Tibial artery (tissue), 4 donors: ENCODE measurements around the gene RGS13.

Experiments used
- DNase-seq, 2 donors: peaks; one replicate each; pipeline ENCODE4 v3.0.0-alpha.2; 2019
- H3K27ac ChIP-seq, 2 donors: fragments of 200-600 bp; sonication (generic) in 1 of 2; 1 replicate in 1 of 2; 2 replicates in 1 of 2; pipeline ENCODE4 v1.5.1; 2018 to 2019; ENCODE audit warnings: mild to moderate bottlenecking in 1 of 2
- H3K27me3 ChIP-seq, 2 donors: fragments of 200-600 bp; sonication (generic) in 1 of 2; one replicate each; pipeline versions ENCODE4 v1.5.1 to v1.6.0; 2016 to 2019
- H3K36me3 ChIP-seq, 3 donors: fragments of 200-600 bp; sonication (generic) in 2 of 3; one replicate each; pipeline ENCODE4 v1.5.1; 2016 to 2019; ENCODE audit warnings: mild to moderate bottlenecking in 2 of 3
- H3K4me1 ChIP-seq, 4 donors: fragments of 200-600 bp; sonication (generic) in 2 of 4; 1 replicate in 3 of 4; 2 replicates in 1 of 4; pipeline ENCODE4 v1.5.1; 2016 to 2019
- H3K4me3 ChIP-seq, 2 donors: fragments of 200-600 bp; sonication (generic) in 1 of 2; 1 replicate in 1 of 2; 2 replicates in 1 of 2; pipeline ENCODE4 v1.5.1; 2018 to 2019; ENCODE audit warnings: mild to moderate bottlenecking in 2 of 2
- H3K9me3 ChIP-seq, 3 donors: fragments of 200-600 bp; sonication (generic) in 1 of 3; one replicate each; pipeline ENCODE4 v1.5.1; 2016 to 2019
- intact Hi-C: fragments of 100-400 bp; cut with DNase I; formaldehyde crosslinking; loops from one replicate; pipeline ENCODE4 v1.15.0; 2023; ENCODE audit warnings: low total_unique reads
- TF ChIP-seq, protein P1 (sequence below), 2 experiments: fragments of 200-600 bp in 1 of 2; fragments of 450-650 bp in 1 of 2; IDR thresholded peaks; one replicate each; pipeline ENCODE4 v1.5.1; 2017 to 2019; ENCODE audit warnings: antibody characterized with exemption in 2 of 2, mild to moderate bottlenecking in 1 of 2, moderate library complexity in 1 of 2

The RGS13 gene

DNA sequence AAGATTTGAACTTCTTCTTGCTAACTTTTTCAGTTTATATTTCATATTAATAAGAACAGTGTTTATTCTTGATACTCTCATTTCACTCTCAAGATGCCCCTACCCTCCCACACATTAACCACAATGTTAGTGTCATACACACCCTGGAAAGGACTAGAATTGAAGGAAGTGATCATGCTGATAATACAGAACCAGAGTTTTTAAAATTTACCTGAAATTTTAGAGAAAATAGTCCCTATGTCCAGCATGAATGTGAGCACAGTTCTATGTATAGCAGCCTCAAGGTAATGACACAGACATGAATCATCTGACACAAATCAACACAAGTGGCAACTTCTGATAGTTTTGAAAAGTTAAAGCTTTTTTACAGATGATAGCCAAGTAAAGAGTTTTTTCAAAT lies 34.4 kb upstream of the RGS13 start:
- H3K27me3 ChIP-seq: no peaks in the 10 kb centered on the region
- H3K27ac ChIP-seq: no peak overlapping the region
- DNase-seq: no peak
- H3K4me3 ChIP-seq: no peak overlapping the region
- intact Hi-C loops: loop anchor here (5.0 kb wide), 1 partner anchor 276 kb away; no protein-coding TSS in a partner anchor
- no peaks in the 10 kb centered on the region for H3K9me3 ChIP-seq
- no peaks in the 10 kb centered on the region for H3K36me3 ChIP-seq
- TF ChIP-seq, protein P1, sequence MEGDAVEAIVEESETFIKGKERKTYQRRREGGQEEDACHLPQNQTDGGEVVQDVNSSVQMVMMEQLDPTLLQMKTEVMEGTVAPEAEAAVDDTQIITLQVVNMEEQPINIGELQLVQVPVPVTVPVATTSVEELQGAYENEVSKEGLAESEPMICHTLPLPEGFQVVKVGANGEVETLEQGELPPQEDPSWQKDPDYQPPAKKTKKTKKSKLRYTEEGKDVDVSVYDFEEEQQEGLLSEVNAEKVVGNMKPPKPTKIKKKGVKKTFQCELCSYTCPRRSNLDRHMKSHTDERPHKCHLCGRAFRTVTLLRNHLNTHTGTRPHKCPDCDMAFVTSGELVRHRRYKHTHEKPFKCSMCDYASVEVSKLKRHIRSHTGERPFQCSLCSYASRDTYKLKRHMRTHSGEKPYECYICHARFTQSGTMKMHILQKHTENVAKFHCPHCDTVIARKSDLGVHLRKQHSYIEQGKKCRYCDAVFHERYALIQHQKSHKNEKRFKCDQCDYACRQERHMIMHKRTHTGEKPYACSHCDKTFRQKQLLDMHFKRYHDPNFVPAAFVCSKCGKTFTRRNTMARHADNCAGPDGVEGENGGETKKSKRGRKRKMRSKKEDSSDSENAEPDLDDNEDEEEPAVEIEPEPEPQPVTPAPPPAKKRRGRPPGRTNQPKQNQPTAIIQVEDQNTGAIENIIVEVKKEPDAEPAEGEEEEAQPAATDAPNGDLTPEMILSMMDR (IDR thresholded peaks at IDR 0.05): no peak
- H3K4me1 ChIP-seq: peaks cover 0 to 11% (median 0%) of the 10 kb centered on the region in 4 donors

DNA sequence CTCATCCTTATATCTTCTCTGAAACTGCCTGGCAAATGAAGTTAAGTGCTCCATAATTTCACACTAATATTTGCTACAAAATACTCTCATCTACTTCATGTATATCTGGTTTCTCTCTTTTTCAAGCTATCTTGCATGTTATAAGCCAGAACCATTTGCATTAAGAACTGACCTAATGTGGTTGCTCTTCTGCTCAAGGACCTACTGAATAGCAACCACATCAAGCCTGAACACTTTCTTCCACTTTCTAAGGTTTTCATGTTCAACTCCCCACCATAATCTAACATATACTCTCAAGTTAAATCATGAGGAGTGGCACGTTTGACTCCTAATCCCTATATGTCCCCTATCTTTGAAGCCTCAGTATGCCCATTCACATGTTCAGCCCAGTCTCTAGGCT lies 33.2 kb upstream of the RGS13 start:
- TF ChIP-seq, protein P1 (IDR thresholded peaks at IDR 0.05): no peak
- H3K4me1 ChIP-seq: peaks cover 0 to 11% (median 0%) of the 10 kb centered on the region in 4 donors
- H3K4me3 ChIP-seq: no peak overlapping the region
- H3K36me3 ChIP-seq: no peaks in the 10 kb centered on the region
- no peak overlapping the region for H3K27ac ChIP-seq
- intact Hi-C loops: loop anchor here (5.0 kb wide), 1 partner anchor 275 kb away; no protein-coding TSS in a partner anchor
- no peaks in the 10 kb centered on the region for H3K9me3 ChIP-seq
- no peak for DNase-seq
- H3K27me3 ChIP-seq: no peaks in the 10 kb centered on the region

- Histone ChIP-seq H3K4me3 (no peak overlapping the region), H3K27me3 (no peaks in the 10 kb centered on the region), H3K27ac (no peak overlapping the region), H3K4me1 (peaks cover 0 to 11% (median 0%) of the 10 kb centered on the region in 4 donors), H3K9me3 (no peaks in the 10 kb centered on the region), H3K36me3 (no peaks in the 10 kb centered on the region)
- DNase-seq: no peak
- intact Hi-C loops: loop anchor here (5.0 kb wide), 1 partner anchor 274 kb away; no protein-coding TSS in a partner anchor
- TF ChIP-seq, protein P1 (IDR thresholded peaks at IDR 0.05): no peak
These were observed 32.6 kb upstream of the RGS13 start for GRCh38 chr1:192603218-192603787.

- intact Hi-C loops: loop anchor here (5.0 kb wide), 1 partner anchor 272 kb away; no protein-coding TSS in a partner anchor
- Histone ChIP-seq H3K27me3 (no peaks in the 10 kb centered on the region), H3K36me3 (no peaks in the 10 kb centered on the region), H3K27ac (no peak overlapping the region), H3K4me3 (no peak overlapping the region), H3K4me1 (peaks cover 0 to 11% (median 0%) of the 10 kb centered on the region in 4 donors), H3K9me3 (no peaks in the 10 kb centered on the region)
- DNase-seq: no peak
- TF ChIP-seq, protein P1 (IDR thresholded peaks at IDR 0.05): no peak
These were observed 30.8 kb upstream of the RGS13 start for GRCh38 chr1:192604979-192605620.

GRCh38 chr1:192608671-192609070 lies 27.3 kb upstream of the RGS13 start:
- TF ChIP-seq, protein P1 (IDR thresholded peaks at IDR 0.05): no peak
- no peaks in the 10 kb centered on the region for H3K27me3 ChIP-seq

More at GRCh38 chr1:192608671-192609070, 27.3 kb upstream of the RGS13 start:
- H3K27ac ChIP-seq: no peak overlapping the region
- no peaks in the 10 kb centered on the region for H3K36me3 ChIP-seq
- no peaks in the 10 kb centered on the region for H3K9me3 ChIP-seq
- H3K4me3 ChIP-seq: no peak overlapping the region
- no peak for DNase-seq
- intact Hi-C loops: no loop called here
- H3K4me1 ChIP-seq: peaks cover 0 to 11% (median 0%) of the 10 kb centered on the region in 4 donors
